Subcutaneous abdominal adipose tissue (tissue), 5 donors: ENCODE data around the gene PFKFB4.

Experiments used
- H3K27ac ChIP-seq: one replicate; pipeline ENCODE4 v1.7.0; 2013; ENCODE audit warnings: low read depth, mild to moderate bottlenecking, inconsistent platforms, low read length, moderate library complexity
- H3K27me3 ChIP-seq, 5 donors: one replicate each; pipeline ENCODE4 v1.7.0; 2013; ENCODE audit warnings: low read length in 5 of 5, inconsistent platforms in 1 of 5; ENCODE audit not compliant: control insufficient read depth in 5 of 5, insufficient read depth in 4 of 5
- H3K36me3 ChIP-seq, 5 donors: one replicate each; pipeline ENCODE4 v1.7.0; 2013; ENCODE audit warnings: low read length in 5 of 5; ENCODE audit not compliant: control insufficient read depth in 5 of 5, insufficient read depth in 5 of 5
- H3K4me1 ChIP-seq, 5 donors: one replicate each; pipeline ENCODE4 v1.7.0; 2013; ENCODE audit warnings: low read length in 5 of 5, mild to moderate bottlenecking in 3 of 5, moderate library complexity in 1 of 5; ENCODE audit not compliant: control insufficient read depth in 5 of 5, insufficient read depth in 5 of 5
- H3K4me3 ChIP-seq, 5 donors: one replicate each; pipeline ENCODE4 v1.7.0; 2013; ENCODE audit warnings: low read length in 5 of 5, low read depth in 1 of 5
- H3K9ac ChIP-seq, 5 donors: one replicate each; pipeline ENCODE4 v1.7.0; 2013; ENCODE audit warnings: low read length in 5 of 5, mild to moderate bottlenecking in 4 of 5, moderate library complexity in 3 of 5
- H3K9me3 ChIP-seq, 5 donors: one replicate each; pipeline ENCODE4 v1.7.0; 2013; ENCODE audit warnings: low read length in 5 of 5; ENCODE audit not compliant: control insufficient read depth in 5 of 5
- donor health status: healthy.
- donor health status: healthy.
- donor health status: healthy.
- donor health status: healthy.
- donor health status: healthy.

PFKFB4 gene

DNA sequence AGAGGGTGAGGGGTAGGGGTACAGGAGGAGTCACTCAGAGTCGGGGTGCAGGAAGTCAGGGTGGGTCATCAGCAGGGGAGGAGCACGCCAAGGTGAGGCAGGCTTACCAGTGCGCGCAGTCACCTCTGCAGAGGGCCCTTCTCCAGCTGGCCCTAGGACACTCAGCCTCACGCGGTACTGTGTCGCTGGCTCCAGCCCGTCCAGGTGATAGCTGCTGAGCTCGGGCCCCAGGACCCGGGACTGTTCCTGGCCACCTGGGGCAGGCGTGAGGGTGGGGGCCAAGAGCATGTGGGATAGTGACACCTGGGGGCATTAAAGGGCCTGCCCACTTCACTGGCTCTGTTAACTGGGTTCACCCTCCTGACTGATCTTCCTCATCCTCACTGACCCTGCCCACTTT lies 31.1 kb upstream of the PFKFB4 start:
- Histone ChIP-seq H3K27ac (no peak overlapping the region), H3K36me3 (no peaks in the 10 kb centered on the region), H3K9ac (no peak overlapping the region), H3K9me3 (no peaks in the 10 kb centered on the region), H3K4me3 (no peak overlapping the region), H3K4me1 (no peaks in the 10 kb centered on the region), H3K27me3 (peaks cover 0 to 7% (median 6%) of the 10 kb centered on the region in 5 donors)

DNA sequence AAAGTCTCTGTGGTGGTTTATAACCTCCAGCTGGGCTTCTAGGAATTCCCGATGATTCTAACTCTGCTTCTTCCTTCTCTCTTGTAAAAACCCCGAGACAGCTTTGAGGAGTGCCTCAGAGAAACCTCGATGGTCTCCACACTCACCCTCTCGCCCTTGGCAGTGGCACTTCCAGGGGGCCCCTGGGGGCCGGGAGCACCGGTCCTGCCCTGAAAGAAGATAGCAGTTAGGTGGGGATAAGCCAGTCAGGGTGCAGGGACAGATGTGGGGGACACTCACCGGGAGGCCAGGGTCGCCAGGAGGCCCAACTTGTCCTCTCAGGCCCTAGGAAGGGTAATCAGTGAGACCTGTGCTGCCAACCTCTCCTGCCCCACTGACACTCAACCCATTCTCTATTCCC lies 28.8 kb upstream of the PFKFB4 start:
- Histone ChIP-seq H3K9me3 (no peaks in the 10 kb centered on the region), H3K4me3 (no peak overlapping the region), H3K27me3 (peaks cover 0 to 6% (median 5%) of the 10 kb centered on the region in 5 donors), H3K9ac (no peak overlapping the region), H3K4me1 (no peaks in the 10 kb centered on the region), H3K27ac (no peak overlapping the region), H3K36me3 (no peaks in the 10 kb centered on the region)

DNA sequence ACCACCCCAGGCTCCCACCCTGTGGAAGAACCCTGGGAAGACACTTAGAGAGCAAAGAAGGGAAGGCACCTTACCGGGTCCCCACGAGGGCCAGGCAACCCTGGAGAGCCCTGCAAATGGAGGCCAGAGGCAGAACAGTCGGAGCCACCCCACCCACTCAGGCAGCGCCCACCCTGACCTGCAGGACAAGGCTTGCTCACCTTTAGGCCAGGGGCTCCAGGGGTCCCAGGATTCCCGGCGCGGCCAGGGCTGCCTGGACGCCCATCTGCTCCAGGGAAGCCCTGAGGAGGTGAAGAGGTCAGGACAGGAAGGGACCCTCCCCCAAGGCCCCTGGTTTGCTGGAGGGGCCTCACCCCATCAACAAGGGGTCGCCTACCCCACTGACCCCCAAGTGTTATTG lies 28.2 kb upstream of the PFKFB4 start:
- Histone ChIP-seq H3K4me3 (no peak overlapping the region), H3K27ac (no peak overlapping the region), H3K27me3 (peaks cover 0 to 6% (median under 1%) of the 10 kb centered on the region in 5 donors), H3K36me3 (no peaks in the 10 kb centered on the region), H3K4me1 (no peaks in the 10 kb centered on the region), H3K9ac (no peak overlapping the region), H3K9me3 (no peaks in the 10 kb centered on the region)

DNA sequence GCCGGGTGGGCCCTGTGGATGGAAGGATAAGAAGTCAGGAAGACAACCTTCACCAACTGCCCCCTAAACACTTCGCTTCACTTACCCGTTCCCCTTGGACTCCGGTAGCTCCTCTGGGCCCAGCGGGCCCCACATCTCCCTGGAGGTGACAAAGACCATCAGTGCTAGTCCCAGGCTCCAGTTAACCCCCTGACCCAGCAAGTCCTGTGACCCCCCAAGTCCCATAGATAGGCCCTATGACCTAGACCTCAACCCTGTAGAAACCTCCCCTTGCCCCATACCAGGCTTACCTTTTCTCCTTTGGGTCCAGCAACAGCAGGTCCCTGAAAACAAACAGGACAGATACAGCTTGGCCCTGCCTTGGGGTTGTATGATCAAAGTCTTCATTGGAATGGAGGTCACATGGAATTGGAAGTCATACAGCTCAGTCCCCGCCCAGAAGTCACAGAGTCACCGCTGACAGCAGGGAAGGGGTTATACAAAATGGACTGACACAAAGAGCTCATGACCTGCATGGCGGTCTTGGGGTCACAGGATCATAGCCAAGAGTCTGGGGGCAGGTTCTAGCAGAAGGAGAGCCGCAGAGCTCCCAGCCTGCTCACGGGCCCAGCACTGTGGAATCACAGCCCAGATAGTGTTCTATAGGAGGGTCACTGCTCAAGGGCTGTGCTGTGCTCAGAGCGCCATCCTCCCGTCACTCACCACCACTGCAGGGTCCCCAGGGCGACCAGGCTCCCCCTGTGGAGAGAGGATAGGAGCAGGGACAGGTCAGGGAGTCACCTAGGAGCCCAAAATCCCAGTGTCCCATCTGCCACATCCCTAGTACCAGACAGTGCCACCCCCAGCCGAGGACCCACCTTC lies 25.2 kb upstream of the PFKFB4 start:
- Histone ChIP-seq H3K4me3 (no peak overlapping the region), H3K27ac (no peak overlapping the region), H3K9ac (no peak overlapping the region), H3K9me3 (no peaks in the 10 kb centered on the region), H3K4me1 (no peaks in the 10 kb centered on the region), H3K36me3 (no peaks in the 10 kb centered on the region), H3K27me3 (no peaks in the 10 kb centered on the region)

DNA sequence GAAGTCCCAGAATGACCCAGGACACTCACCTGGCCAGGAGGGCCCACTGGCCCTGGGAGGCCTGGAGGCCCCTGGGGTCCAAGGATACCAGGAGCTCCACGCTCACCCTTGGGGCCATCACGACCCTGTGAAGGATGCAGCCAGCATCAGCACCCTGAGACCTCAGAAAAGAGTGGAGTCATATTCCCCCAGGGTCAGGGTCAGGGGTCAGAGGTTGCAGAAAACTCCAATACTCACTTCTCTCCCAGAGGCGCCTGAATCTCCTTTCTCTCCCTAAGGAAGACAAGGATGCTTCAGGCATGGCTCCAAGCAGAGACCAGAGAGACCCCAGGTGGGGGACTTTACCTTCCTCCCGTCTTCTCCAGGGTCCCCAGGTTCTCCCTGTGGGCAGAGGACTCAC lies 20.0 kb upstream of the PFKFB4 start:
- Histone ChIP-seq H3K27me3 (no peaks in the 10 kb centered on the region), H3K9me3 (no peaks in the 10 kb centered on the region), H3K4me1 (no peaks in the 10 kb centered on the region), H3K36me3 (no peaks in the 10 kb centered on the region), H3K9ac (no peak overlapping the region), H3K27ac (no peak overlapping the region), H3K4me3 (no peak overlapping the region)

DNA sequence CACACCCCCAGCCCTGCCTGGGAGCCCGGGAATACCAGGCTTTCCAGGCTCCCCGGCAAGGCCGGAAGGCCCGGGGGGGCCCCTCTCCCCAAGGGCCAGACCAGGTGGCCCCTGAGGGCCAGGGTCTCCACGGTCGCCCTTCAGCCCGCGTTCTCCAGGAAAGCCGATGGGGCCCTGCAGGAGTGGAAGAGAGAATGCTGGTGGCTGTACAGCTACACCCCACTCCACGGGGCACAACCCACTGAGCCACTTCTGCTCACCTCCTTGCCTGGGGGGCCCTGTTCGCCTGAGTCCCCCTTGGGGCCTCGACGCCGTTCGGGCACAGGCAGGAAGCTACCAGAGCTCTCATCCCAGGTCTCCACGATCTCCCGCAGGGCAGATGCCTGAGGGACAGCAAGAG lies 18.8 kb upstream of the PFKFB4 start:
- Histone ChIP-seq H3K4me1 (no peaks in the 10 kb centered on the region), H3K27me3 (no peaks in the 10 kb centered on the region), H3K4me3 (no peak overlapping the region), H3K36me3 (no peaks in the 10 kb centered on the region), H3K9ac (no peak overlapping the region), H3K9me3 (no peaks in the 10 kb centered on the region), H3K27ac (no peak overlapping the region)

DNA sequence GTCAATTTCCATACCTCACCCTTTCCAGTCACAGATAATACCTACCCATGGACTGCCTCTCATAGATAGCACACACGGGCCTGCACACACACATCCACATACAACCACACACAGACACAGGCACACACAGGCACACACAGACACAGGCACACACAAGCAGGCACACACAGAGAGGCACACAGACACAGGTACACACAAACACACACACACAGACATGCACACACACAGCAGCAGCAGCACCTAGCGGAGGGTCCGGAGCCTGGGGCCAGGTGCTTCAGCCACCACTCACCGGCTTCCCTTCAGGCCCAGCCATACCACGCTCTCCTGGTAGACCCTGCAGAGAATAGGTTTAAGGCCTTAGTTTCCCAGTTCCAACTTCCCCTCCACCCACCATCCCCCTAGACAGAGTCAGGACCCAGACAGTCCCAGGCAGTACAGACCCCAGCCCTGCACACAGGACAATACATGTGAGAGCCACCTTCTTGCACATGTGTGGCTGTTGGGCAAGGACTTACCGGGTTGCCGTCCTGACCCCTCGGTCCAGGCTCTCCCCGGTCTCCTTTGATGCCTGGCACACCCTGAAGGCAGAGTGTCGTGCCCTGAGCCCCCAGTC lies 17.5 kb upstream of the PFKFB4 start:
- H3K36me3 ChIP-seq, result no peaks in the 10 kb centered on the region
- no peaks in the 10 kb centered on the region for H3K9me3 ChIP-seq
- H3K9ac ChIP-seq, result no peak overlapping the region
- no peaks in the 10 kb centered on the region for H3K4me1 ChIP-seq
- H3K27ac ChIP-seq, result no peak overlapping the region
- H3K4me3 ChIP-seq, result no peak overlapping the region
- no peaks in the 10 kb centered on the region for H3K27me3 ChIP-seq

DNA sequence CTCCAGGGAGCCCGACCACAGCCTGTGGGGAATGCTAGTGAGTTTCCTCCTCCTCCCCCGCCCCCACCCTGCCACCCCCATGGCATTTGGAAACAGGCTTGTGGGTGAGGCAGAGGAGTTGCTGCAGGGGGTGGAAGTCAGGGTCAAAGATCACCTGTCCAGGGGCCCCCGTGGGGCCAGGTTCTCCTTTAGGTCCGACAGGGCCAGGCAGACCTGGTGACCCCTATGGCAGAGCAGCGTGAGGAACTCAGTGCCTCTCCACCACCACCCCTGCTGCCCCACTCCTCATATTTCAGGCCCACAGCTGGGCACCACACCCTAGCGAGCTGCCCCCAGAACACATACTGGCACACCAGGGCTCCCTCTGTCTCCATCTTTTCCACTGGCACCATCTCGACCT lies 15.9 kb upstream of the PFKFB4 start:
- Histone ChIP-seq H3K27me3 (no peaks in the 10 kb centered on the region), H3K4me1 (no peaks in the 10 kb centered on the region), H3K9ac (no peak overlapping the region), H3K9me3 (no peaks in the 10 kb centered on the region), H3K27ac (no peak overlapping the region), H3K4me3 (no peak overlapping the region), H3K36me3 (no peaks in the 10 kb centered on the region)

DNA sequence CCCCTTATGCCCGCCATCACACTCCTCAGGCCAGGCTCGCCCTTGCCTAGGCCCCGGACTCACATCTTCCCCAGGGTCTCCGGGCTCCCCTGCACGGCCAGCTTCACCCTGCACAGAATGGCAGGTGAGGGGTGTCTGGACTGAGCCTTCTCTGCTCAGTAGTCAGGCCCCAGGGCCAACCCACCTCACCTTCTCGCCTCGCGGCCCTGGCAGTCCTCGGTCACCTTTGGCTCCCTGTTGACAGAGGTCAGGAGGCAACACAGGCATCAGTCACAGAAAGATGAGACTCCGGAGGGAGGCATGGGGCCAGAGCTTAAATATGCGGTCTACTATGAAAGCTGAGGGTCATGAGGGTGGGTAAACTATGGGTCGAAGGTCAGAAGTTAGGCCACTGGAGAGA lies 15.3 kb upstream of the PFKFB4 start:
- no peak overlapping the region for H3K4me3 ChIP-seq
- no peaks in the 10 kb centered on the region for H3K36me3 ChIP-seq
- no peaks in the 10 kb centered on the region for H3K9me3 ChIP-seq
- H3K4me1 ChIP-seq, result peaks cover 0 to 2% (median 0%) of the 10 kb centered on the region in 5 donors
- no peaks in the 10 kb centered on the region for H3K27me3 ChIP-seq
- no peak overlapping the region for H3K9ac ChIP-seq
- no peak overlapping the region for H3K27ac ChIP-seq

DNA sequence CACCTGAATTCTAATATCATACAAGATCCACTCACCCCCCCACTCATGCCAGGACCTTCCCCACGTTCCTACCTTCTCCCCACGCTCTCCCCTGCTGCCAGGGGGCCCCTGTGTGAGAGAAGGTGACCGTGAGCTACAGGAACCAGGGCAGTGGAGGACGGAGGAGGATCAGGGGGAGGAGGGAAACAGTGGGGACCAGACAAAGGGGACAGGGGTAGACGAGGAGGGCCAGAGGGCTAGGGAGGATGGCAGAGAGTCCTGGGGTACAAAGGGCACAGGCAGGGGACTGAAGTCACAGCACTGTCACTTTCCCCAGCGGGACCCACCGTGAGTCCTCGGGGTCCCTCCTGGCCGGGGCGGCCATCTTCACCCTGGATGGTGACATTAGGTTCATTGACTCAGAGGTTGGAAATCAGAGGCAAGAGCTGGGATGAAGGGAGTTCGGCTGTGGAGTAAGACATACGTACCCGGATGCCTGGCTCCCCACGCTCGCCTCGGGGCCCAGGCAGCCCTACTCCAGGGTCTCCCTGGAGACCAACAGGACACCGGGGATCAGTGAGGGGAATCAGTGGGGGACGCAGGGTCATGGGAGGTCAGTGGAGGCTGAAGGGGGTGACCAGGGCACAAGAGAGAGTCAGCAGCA lies 13.3 kb upstream of the PFKFB4 start:
- H3K4me3 ChIP-seq, result no peak overlapping the region
- no peaks in the 10 kb centered on the region for H3K36me3 ChIP-seq
- H3K4me1 ChIP-seq, result peaks cover 0 to 13% (median 6%) of the 10 kb centered on the region in 5 donors
- no peak overlapping the region for H3K27ac ChIP-seq
- H3K9ac ChIP-seq, result no peak overlapping the region
- no peaks in the 10 kb centered on the region for H3K27me3 ChIP-seq
- H3K9me3 ChIP-seq, result no peaks in the 10 kb centered on the region
